Stomach smooth muscle (tissue), 2 donors: Measurements from ENCODE around the gene PACRG.

Experiments used
- H3K27ac ChIP-seq: one replicate; pipeline ENCODE4 v1.7.0; 2013; ENCODE audit warnings: mild to moderate bottlenecking, low read length, inconsistent platforms
- H3K27me3 ChIP-seq, 2 donors: one replicate each; pipeline ENCODE4 v1.7.0; 2013; ENCODE audit warnings: low read length in 2 of 2; ENCODE audit not compliant: insufficient read depth in 2 of 2, control insufficient read depth in 1 of 2
- H3K36me3 ChIP-seq, 2 donors: one replicate each; pipeline ENCODE4 v1.7.0; 2013; ENCODE audit warnings: low read length in 2 of 2; ENCODE audit not compliant: control insufficient read depth in 2 of 2, insufficient read depth in 2 of 2
- H3K4me1 ChIP-seq: one replicate; pipeline ENCODE4 v1.7.0; 2013; ENCODE audit warnings: low read length; ENCODE audit not compliant: control insufficient read depth, insufficient read depth
- H3K4me3 ChIP-seq, 2 donors: one replicate each; pipeline ENCODE4 v1.7.0; 2013; ENCODE audit warnings: low read length in 2 of 2
- H3K9ac ChIP-seq, 2 donors: one replicate each; pipeline ENCODE4 v1.7.0; 2013; ENCODE audit warnings: low read length in 2 of 2, mild to moderate bottlenecking in 1 of 2
- H3K9me3 ChIP-seq, 2 donors: one replicate each; pipeline ENCODE4 v1.7.0; 2013; ENCODE audit warnings: low read length in 2 of 2; ENCODE audit not compliant: control insufficient read depth in 2 of 2
- donor health status: healthy.
- donor health status: Pancreatic carcinoma.

The PACRG gene

DNA sequence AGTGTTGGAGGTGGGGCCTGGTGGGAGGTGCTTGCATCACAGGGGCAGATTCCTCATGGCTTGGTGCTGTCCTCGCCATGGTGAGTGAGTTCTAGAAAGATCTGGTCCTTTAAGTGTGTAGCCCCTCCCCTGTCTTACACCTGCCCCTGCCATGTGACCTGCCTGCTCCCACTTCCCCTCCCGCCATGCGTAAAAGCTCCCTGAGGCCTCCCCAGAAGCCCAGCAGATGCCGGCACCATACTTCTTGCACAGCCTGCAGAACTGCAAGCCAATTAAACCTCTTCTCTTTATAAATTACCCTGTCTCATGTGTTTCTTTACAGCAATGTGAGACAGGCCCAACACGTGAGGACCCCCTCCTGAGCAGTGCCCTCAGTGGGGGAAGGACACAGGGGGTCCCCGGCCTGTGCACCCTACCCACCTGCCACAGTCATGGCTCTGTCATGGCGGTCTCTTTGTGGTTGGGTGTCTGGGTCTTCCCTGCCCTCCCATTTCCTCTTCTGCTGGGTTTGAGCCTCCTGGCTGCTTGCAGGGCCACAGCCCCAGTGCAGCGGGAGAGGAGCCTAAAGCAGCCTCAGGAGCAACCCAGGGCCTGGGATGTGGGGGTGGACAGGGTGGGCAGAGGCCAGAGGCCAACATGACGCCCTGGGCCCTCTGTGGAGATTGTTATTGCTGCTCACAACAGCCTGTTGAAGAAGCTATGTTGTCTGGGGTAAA lies 599.5 kb downstream of the PACRG start:
- Histone ChIP-seq H3K4me1 (peaks cover 2% of the 10 kb centered on the region), H3K9ac (no peak overlapping the region), H3K9me3 (no peaks in the 10 kb centered on the region), H3K27me3 (no peaks in the 10 kb centered on the region), H3K27ac (no peak overlapping the region), H3K4me3 (no peak overlapping the region), H3K36me3 (no peaks in the 10 kb centered on the region)

DNA sequence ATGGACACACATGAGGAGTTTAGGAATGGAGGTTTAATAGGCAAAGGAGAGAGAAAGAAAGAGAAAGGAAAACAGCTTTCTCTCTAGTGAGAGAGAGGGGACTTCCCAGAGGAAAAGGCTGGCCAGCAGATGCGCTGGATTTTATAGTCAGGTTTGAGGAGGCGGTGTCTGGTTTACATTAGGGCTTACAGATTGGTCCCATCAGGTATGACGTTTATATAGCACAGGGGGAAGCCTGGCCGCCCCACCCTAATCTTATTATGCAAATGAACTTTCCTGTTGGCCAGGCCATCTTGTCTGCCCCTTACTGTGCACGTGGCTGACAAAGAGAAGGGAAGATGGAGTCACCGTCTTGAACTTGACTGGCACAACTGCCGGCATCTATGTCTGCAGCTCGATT lies 600.1 kb downstream of the PACRG start:
- peaks cover 2% of the 10 kb centered on the region for H3K4me1 ChIP-seq
- H3K9ac ChIP-seq = no peak overlapping the region

DNA sequence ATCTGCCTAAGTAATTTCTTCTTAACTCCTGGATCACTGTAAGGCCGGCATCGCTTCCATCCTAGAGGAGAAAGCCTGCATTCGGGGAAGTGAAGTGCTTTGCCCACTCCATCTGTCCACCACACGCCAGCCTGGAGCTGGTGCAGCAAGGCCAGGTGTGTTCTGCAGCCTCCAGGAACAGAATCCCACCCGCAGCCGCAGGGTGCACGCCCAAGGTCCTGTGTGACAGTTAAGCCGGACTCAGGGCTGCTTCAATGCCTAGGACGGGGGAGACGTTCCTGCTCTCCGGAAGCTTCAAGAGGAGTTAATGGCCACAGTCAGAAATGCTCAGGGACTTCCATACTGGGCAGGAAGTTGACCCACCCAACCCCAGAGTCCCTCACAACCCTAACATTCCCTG lies 600.6 kb downstream of the PACRG start:
- Histone ChIP-seq H3K9me3 (no peaks in the 10 kb centered on the region), H3K4me1 (peaks cover 1% of the 10 kb centered on the region), H3K4me3 (no peak overlapping the region), H3K27me3 (no peaks in the 10 kb centered on the region), H3K36me3 (no peaks in the 10 kb centered on the region), H3K27ac (no peak overlapping the region), H3K9ac (no peak overlapping the region)

More for the DNA sequence above, 600.1 kb downstream of the PACRG start:
- no peak overlapping the region for H3K27ac ChIP-seq
- no peaks in the 10 kb centered on the region for H3K36me3 ChIP-seq
- H3K4me3 ChIP-seq = no peak overlapping the region
- H3K27me3 ChIP-seq = no peaks in the 10 kb centered on the region
- no peaks in the 10 kb centered on the region for H3K9me3 ChIP-seq

DNA sequence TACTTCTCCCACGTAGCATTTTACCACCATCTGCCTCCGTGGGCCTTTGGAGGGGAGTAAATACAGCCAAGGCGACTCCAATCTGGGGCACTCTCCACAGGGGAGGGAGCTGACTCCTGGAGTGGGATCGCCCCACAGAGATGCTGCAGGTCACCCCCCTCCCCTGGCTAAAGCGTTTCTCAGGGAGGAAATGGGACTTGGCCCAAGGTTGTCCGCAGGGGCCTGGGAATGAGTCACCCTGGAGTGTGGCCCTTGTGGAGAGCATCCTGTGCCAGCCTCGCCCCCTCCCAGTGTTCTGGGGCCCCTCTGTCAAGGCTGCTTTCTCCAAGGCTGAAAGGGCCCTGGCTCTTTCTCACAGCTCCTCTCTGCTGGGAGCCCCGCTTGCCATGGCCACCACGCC lies 602.2 kb downstream of the PACRG start:
- Histone ChIP-seq H3K4me3 (no peak overlapping the region), H3K9me3 (no peaks in the 10 kb centered on the region), H3K9ac (no peak overlapping the region), H3K27ac (no peak overlapping the region), H3K4me1 (peaks cover 11% of the 10 kb centered on the region), H3K27me3 (peaks cover 0 to 3% of the 10 kb centered on the region in 2 donors), H3K36me3 (no peaks in the 10 kb centered on the region)

DNA sequence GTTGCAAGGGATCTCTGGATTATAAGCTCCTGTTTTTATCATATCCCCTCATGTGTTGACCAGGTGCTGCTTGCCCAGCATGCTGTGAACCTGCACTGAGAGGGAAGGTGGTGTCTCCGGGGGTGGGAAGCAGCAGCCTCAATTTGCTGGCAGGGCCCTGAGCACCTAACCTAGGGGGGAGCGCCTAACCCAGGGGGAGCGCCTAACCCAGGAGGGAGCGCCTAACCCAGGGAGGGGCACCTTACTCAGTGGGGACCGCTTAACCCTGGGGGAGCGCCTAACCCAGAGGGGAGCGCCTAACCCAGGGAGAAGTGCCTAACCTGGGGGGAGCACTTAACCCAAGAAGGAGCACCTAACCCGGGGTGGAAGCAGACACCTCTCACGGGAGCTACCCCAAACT lies 603.5 kb downstream of the PACRG start:
- H3K9me3 ChIP-seq = no peaks in the 10 kb centered on the region

DNA sequence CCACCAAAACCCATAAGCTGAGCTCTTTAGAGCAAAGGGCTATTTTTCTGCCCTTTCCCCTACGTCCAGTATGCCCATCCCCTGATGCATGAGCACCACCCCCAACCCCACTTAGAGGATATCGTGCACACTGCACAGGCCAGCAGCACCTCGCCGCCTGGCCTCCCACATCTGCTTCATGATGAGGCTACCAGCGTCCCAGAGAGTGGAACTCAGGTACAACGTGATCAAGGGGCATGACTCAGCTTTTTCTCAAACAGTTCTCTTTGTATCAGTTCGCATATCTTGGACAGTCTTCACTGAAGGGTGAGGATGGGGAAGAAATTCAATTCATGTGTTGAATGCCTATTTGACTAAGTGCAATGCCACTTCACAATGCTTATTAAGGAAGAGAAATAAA lies 604.8 kb downstream of the PACRG start:
- Histone ChIP-seq H3K27ac (no peak overlapping the region), H3K4me1 (peaks cover 27% of the 10 kb centered on the region), H3K4me3 (no peak overlapping the region), H3K9ac (no peak overlapping the region), H3K27me3 (peaks cover 0 to 3% of the 10 kb centered on the region in 2 donors), H3K9me3 (no peaks in the 10 kb centered on the region), H3K36me3 (no peaks in the 10 kb centered on the region)

More for the DNA sequence above, 603.5 kb downstream of the PACRG start:
- H3K27ac ChIP-seq = no peak overlapping the region
- H3K27me3 ChIP-seq = peaks cover 0 to 3% of the 10 kb centered on the region in 2 donors
- no peak overlapping the region for H3K4me3 ChIP-seq
- H3K36me3 ChIP-seq = no peaks in the 10 kb centered on the region
- no peak overlapping the region for H3K9ac ChIP-seq
- H3K4me1 ChIP-seq = peaks cover 23% of the 10 kb centered on the region

DNA sequence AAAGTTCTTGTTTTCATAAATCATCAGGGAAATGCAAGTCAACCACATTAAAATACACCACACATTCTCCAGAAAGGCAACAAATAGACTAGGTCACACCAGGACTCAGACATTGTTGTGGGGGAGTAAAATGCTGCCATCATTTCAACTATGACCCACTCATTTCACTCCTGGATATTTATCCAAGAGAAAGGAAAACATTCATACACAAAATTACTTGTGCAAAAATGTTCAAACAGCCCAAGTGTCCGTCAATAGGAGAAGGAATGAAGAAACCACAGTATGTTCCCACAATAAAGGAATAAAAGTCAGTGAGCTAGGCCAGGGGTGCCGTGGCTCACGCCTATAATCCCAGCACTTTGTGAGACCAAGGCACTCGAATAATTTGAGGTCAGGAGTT lies 605.3 kb downstream of the PACRG start:
- peaks cover 0 to 3% of the 10 kb centered on the region in 2 donors for H3K27me3 ChIP-seq
- peaks cover 27% of the 10 kb centered on the region for H3K4me1 ChIP-seq
- no peak overlapping the region for H3K27ac ChIP-seq
- H3K4me3 ChIP-seq = no peak overlapping the region
- no peak overlapping the region for H3K9ac ChIP-seq
- no peaks in the 10 kb centered on the region for H3K9me3 ChIP-seq
- H3K36me3 ChIP-seq = no peaks in the 10 kb centered on the region

DNA sequence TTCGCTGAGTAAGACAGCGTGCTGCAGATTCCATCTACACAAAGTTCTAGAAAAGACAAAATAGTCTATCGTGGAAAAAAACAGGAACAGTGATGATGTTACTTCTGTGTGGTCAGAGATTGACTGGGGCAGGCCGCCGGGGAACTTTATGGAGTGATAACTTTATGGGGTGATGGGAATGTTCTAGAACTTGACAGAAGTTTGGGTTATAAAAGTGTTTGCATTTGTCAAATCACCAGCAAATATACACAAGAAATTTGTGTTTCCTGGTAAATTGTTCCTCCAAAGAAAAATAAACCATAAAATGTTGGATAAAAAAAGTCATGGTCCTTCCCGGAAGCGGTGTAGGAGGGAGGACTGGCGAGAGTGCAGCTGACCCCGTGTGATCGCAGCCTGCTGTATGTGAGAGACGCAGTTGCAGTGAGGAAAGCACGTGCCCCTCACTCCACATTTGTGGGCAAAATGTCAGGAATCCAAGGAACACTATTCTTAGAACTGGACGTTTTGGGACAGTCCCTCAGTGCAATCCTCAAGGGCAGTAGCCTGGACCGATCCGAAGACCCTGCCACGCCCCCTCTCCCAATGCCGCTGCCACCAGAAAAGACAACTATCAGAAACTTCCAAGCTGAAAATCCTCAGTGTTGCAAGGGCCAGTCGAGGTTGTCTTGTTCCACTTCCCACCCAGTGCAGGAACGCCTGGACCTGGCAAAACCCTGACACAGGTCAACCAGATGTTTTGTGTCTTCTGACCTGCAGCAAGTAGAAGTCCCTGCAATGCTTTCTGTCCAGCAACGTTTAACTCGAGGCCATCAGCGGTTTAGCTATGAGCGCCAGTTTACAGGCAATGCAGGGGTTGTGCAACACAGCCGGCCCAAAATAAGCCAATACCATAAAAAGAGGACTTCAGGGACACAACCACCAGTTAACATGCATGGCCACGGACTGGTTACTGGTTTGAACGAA lies 606.2 kb downstream of the PACRG start:
- no peaks in the 10 kb centered on the region for H3K36me3 ChIP-seq
- no peaks in the 10 kb centered on the region for H3K9me3 ChIP-seq
- H3K27ac ChIP-seq = no peak overlapping the region
- H3K9ac ChIP-seq = no peak overlapping the region
- H3K4me3 ChIP-seq = no peak overlapping the region
- H3K27me3 ChIP-seq = peaks cover 0 to 3% of the 10 kb centered on the region in 2 donors
- peaks cover 27% of the 10 kb centered on the region for H3K4me1 ChIP-seq

DNA sequence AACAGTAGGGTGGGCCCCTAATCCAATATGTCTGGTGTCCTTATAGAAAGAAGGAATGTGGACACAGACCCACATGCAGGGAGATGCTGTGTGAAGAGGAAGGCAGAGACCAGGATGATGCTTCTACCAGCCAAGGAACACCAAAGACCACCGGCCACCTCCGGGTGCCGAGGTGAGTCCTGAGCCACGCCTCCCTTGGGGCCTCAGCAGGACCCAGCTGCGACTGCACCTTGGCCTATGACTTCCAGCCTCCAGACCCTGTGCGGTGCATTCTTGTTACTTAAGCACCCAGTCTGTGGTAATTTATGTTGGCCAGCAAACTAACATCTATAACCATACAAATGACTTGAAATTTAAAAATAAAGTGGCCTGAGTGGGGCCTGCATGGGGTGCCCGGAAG lies 607.3 kb downstream of the PACRG start:
- Histone ChIP-seq H3K9ac (no peak overlapping the region), H3K36me3 (no peaks in the 10 kb centered on the region), H3K27ac (peak overlapping the region; percentile 46), H3K9me3 (no peaks in the 10 kb centered on the region), H3K4me1 (peaks cover 27% of the 10 kb centered on the region), H3K4me3 (no peak overlapping the region), H3K27me3 (peaks cover 0 to 3% of the 10 kb centered on the region in 2 donors)

DNA sequence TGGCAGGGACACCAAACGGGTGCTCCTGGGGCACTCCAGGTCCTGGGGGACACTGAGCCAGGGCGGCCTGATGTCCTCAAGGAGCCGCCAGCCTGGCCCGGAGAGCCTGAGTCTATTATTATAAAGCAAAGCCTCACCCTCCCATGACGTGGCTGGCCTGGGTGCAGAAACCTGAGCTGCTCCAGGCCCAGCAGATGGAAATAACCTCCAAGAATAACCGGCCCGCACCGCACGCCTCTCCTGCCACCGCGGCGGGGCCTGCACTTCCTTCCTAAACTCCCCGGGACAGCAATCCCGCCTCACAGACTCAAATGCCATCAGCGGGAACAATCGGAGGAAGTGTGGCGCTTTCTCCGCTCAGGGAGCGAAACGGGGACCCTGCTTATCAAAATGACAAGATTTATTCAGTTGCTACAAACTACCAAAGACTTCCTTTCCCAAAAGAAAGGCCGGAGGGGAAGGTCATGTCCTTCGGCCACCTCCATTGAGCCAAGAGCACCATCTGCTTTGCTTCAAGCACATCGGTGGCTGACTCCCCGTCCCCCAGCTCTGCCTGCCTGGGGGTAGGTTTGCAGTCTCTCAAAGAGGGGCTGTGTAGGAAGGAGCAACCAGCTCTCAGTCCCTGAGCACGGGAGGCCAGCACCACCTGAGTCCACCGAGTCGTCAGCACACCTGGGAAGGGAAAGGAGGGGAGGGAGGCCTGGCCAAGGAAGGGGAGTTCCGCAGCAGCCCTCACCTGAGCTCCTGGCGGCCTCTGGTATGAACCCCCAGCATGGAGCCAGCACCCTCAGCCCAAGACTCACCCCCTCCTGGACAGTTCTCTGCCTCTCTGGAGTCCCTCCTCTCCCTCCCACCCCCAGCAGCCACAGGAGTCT lies 608.1 kb downstream of the PACRG start:
- peaks cover 27% of the 10 kb centered on the region for H3K4me1 ChIP-seq
- no peaks in the 10 kb centered on the region for H3K9me3 ChIP-seq
- H3K27ac ChIP-seq = peak overlapping the region; percentile 46
- H3K27me3 ChIP-seq = peaks cover 0 to 3% of the 10 kb centered on the region in 2 donors
- H3K36me3 ChIP-seq = no peaks in the 10 kb centered on the region
- no peak overlapping the region for H3K4me3 ChIP-seq
- H3K9ac ChIP-seq = no peak overlapping the region
